ENCODE data around the gene CELA2A.

CELA2A gene

GRCh38 chr1:15444468-15445389 lies 11.8 kb upstream of the CELA2A start:
- H3K23ac ChIP-seq (ENCODE audit: low read length in 2 of 2): no peak overlapping the region
- WGBS: 82% methylated on average over 16 of the region's 17 CpGs
- H3K36me3 ChIP-seq (ENCODE audit: control insufficient read depth in 1 of 2, insufficient read depth in 2 of 2, low read depth in 1 of 2, low read length in 2 of 2): no peaks in the 10 kb centered on the region
- H3K27me3 ChIP-seq (ENCODE audit: control insufficient read depth in 1 of 2, insufficient read depth in 1 of 2, low read length in 2 of 2): peaks cover 21 to 58% of the 10 kb centered on the region in 2 experiments
- peak overlapping the region; percentile 21 for H4K91ac ChIP-seq (ENCODE audit: low read length)
- no peak overlapping the region for H3K27ac ChIP-seq (ENCODE audit: low read length, poor library complexity, severe bottlenecking)
- no peak overlapping the region for H2BK120ac ChIP-seq (ENCODE audit: low read depth, low read length)
- peak overlapping the region; percentile 37 for H4K8ac ChIP-seq (ENCODE audit: low read length)
- no peak overlapping the region for H3K4me3 ChIP-seq (ENCODE audit: insufficient read depth in 1 of 2, low read depth in 1 of 2, low read length in 2 of 2)
- no peak overlapping the region for H3K4ac ChIP-seq (ENCODE audit: low read depth in 1 of 2, low read length in 2 of 2)
- no peak overlapping the region for H2AK5ac ChIP-seq (ENCODE audit: low read length, severe bottlenecking)
- DNase-seq: no peak
- H2BK5ac ChIP-seq (ENCODE audit: low read depth, low read length, poor library complexity, severe bottlenecking): no peak overlapping the region
- H3K9ac ChIP-seq (ENCODE audit: low read length): no peak overlapping the region
- no peak overlapping the region for H2AFZ ChIP-seq (ENCODE audit: low read depth, low read length)
- H3K18ac ChIP-seq (ENCODE audit: low read depth in 1 of 2, low read length in 2 of 2): peak overlapping the region in 1 of 2 experiments; percentile 17
- no peak overlapping the region for H2BK12ac ChIP-seq (ENCODE audit: low read length in 2 of 2)
- no peaks in the 10 kb centered on the region for H3K4me1 ChIP-seq (ENCODE audit: control insufficient read depth, insufficient read depth, low read depth, low read length)
- H3K14ac ChIP-seq (ENCODE audit: low read length in 2 of 2): no peak overlapping the region
- H3K9me3 ChIP-seq (ENCODE audit: control insufficient read depth, low read length): no peaks in the 10 kb centered on the region
- no peak overlapping the region for H2BK15ac ChIP-seq (ENCODE audit: low read depth, poor library complexity, severe bottlenecking)
- no peaks in the 10 kb centered on the region for H3K79me1 ChIP-seq (replicated peaks; ENCODE audit: low read length, poor library complexity, severe bottlenecking)
- no peak overlapping the region for H3K4me2 ChIP-seq (ENCODE audit: low read length, poor library complexity, severe bottlenecking)

DNA sequence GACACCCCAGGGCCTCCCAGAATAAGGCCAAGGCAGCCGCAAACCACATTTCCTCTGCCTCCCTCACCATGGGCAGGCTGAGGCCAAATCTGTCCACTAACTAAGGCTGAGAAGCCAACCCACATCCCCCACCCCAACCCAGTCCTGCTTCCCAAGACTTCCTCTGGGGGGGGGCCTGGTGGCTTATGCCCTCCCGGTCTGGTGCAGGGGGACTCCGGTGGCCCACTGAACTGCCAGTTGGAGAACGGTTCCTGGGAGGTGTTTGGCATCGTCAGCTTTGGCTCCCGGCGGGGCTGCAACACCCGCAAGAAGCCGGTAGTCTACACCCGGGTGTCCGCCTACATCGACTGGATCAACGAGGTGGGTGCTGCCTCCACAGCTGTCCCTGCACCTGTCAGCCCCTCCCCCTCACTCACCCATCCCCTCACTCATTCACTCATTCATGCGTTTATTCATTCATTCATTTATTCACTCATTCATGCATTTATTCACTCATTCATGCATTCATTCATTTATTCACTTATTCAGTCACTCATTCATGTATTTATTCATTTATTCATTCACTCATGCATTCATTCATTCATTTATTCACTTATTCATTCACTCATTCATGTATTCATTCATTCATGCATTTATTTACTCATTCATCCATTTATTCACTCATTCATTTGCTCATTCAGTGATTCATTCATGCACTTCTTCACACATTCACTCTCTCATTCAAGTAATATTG lies 11.0 kb upstream of the CELA2A start:
- no peaks in the 10 kb centered on the region for H3K9me3 ChIP-seq (ENCODE audit: control insufficient read depth, low read length)
- no peak overlapping the region for H3K4ac ChIP-seq (ENCODE audit: low read depth in 1 of 2, low read length in 2 of 2)
- peak overlapping the region; percentile 22 for H4K91ac ChIP-seq (ENCODE audit: low read length)
- no peak overlapping the region for H2BK15ac ChIP-seq (ENCODE audit: low read depth, poor library complexity, severe bottlenecking)
- H3K4me1 ChIP-seq (ENCODE audit: control insufficient read depth, insufficient read depth, low read depth, low read length): no peaks in the 10 kb centered on the region
- H3K4me3 ChIP-seq (ENCODE audit: insufficient read depth in 1 of 2, low read depth in 1 of 2, low read length in 2 of 2): no peak overlapping the region
- DNase-seq: no peak
- H3K27ac ChIP-seq (ENCODE audit: low read length, poor library complexity, severe bottlenecking): no peak overlapping the region
- H3K36me3 ChIP-seq (ENCODE audit: control insufficient read depth in 1 of 2, insufficient read depth in 2 of 2, low read depth in 1 of 2, low read length in 2 of 2): no peaks in the 10 kb centered on the region
- no peaks in the 10 kb centered on the region for H3K79me1 ChIP-seq (replicated peaks; ENCODE audit: low read length, poor library complexity, severe bottlenecking)
- H2BK5ac ChIP-seq (ENCODE audit: low read depth, low read length, poor library complexity, severe bottlenecking): no peak overlapping the region
- H4K8ac ChIP-seq (ENCODE audit: low read length): no peak overlapping the region
- WGBS: 90% methylated on average over 14 of the region's 14 CpGs
- no peak overlapping the region for H3K18ac ChIP-seq (ENCODE audit: low read depth in 1 of 2, low read length in 2 of 2)
- no peak overlapping the region for H2BK12ac ChIP-seq (ENCODE audit: low read length in 2 of 2)
- H3K23ac ChIP-seq (ENCODE audit: low read length in 2 of 2): no peak overlapping the region
- H3K27me3 ChIP-seq (ENCODE audit: control insufficient read depth in 1 of 2, insufficient read depth in 1 of 2, low read length in 2 of 2): peaks cover 21 to 58% of the 10 kb centered on the region in 2 experiments
- no peak overlapping the region for H2AK5ac ChIP-seq (ENCODE audit: low read length, severe bottlenecking)
- no peak overlapping the region for H3K14ac ChIP-seq (ENCODE audit: low read length in 2 of 2)
- no peak overlapping the region for H2AFZ ChIP-seq (ENCODE audit: low read depth, low read length)
- no peak overlapping the region for H3K9ac ChIP-seq (ENCODE audit: low read length)
- H2BK120ac ChIP-seq (ENCODE audit: low read depth, low read length): no peak overlapping the region
- no peak overlapping the region for H3K4me2 ChIP-seq (ENCODE audit: low read length, poor library complexity, severe bottlenecking)

DNA sequence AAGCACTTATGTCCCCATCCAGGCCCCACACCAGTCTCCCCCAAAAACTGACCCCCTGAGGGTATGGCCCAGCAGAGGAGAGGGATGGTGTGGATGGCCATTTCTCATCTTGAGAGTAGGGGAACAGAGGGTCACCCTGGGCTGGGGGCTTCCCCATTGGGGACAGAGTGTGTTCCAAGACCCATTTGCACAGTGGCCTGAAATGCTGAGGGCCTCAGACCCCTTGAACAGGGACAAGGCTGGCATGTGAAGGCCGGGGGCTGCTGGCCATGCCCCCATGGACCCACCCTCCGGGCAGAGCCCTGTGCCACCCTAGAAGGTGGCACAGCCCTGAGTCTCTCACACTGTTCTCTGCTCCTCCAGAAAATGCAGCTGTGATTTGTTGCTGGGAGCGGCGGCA lies 10.3 kb upstream of the CELA2A start:
- H3K14ac ChIP-seq (ENCODE audit: low read length in 2 of 2): no peak overlapping the region
- H3K9ac ChIP-seq (ENCODE audit: low read length): no peak overlapping the region

GRCh38 chr1:15448877-15449462 lies 7.6 kb upstream of the CELA2A start:
- H3K4me1 ChIP-seq (ENCODE audit: control insufficient read depth, insufficient read depth, low read depth, low read length): peaks cover 2% of the 10 kb centered on the region
- H3K4ac ChIP-seq (ENCODE audit: low read depth in 1 of 2, low read length in 2 of 2): no peak overlapping the region
- no peak overlapping the region for H3K27ac ChIP-seq (ENCODE audit: low read length, poor library complexity, severe bottlenecking)
- H2BK5ac ChIP-seq (ENCODE audit: low read depth, low read length, poor library complexity, severe bottlenecking): no peak overlapping the region
- H2AFZ ChIP-seq (ENCODE audit: low read depth, low read length): no peak overlapping the region
- no peaks in the 10 kb centered on the region for H3K36me3 ChIP-seq (ENCODE audit: control insufficient read depth in 1 of 2, insufficient read depth in 2 of 2, low read depth in 1 of 2, low read length in 2 of 2)
- 99% methylated on average over 3 of the region's 3 CpGs for WGBS
- no peak overlapping the region for H4K8ac ChIP-seq (ENCODE audit: low read length)
- no peaks in the 10 kb centered on the region for H3K79me1 ChIP-seq (replicated peaks; ENCODE audit: low read length, poor library complexity, severe bottlenecking)
- peaks cover 19 to 36% of the 10 kb centered on the region in 2 experiments for H3K27me3 ChIP-seq (ENCODE audit: control insufficient read depth in 1 of 2, insufficient read depth in 1 of 2, low read length in 2 of 2)
- no peak overlapping the region for H3K18ac ChIP-seq (ENCODE audit: low read depth in 1 of 2, low read length in 2 of 2)
- no peak overlapping the region for H3K4me3 ChIP-seq (ENCODE audit: insufficient read depth in 1 of 2, low read depth in 1 of 2, low read length in 2 of 2)
- no peak overlapping the region for H2BK12ac ChIP-seq (ENCODE audit: low read length in 2 of 2)
- no peak overlapping the region for H2BK120ac ChIP-seq (ENCODE audit: low read depth, low read length)
- H3K14ac ChIP-seq (ENCODE audit: low read length in 2 of 2): no peak overlapping the region
- no peak overlapping the region for H3K4me2 ChIP-seq (ENCODE audit: low read length, poor library complexity, severe bottlenecking)
- H2AK5ac ChIP-seq (ENCODE audit: low read length, severe bottlenecking): no peak overlapping the region
- DNase-seq: no peak
- no peak overlapping the region for H2BK15ac ChIP-seq (ENCODE audit: low read depth, poor library complexity, severe bottlenecking)
- H4K91ac ChIP-seq (ENCODE audit: low read length): no peak overlapping the region
- H3K9ac ChIP-seq (ENCODE audit: low read length): no peak overlapping the region
- H3K23ac ChIP-seq (ENCODE audit: low read length in 2 of 2): no peak overlapping the region
- H3K9me3 ChIP-seq (ENCODE audit: control insufficient read depth, low read length): no peaks in the 10 kb centered on the region

More for the DNA sequence above, 10.3 kb upstream of the CELA2A start:
- H4K91ac ChIP-seq (ENCODE audit: low read length): no peak overlapping the region
- H2BK15ac ChIP-seq (ENCODE audit: low read depth, poor library complexity, severe bottlenecking): no peak overlapping the region
- no peak overlapping the region for H4K8ac ChIP-seq (ENCODE audit: low read length)
- H3K9me3 ChIP-seq (ENCODE audit: control insufficient read depth, low read length): no peaks in the 10 kb centered on the region
- no peak overlapping the region for H2AK5ac ChIP-seq (ENCODE audit: low read length, severe bottlenecking)
- H3K27ac ChIP-seq (ENCODE audit: low read length, poor library complexity, severe bottlenecking): no peak overlapping the region
- H2AFZ ChIP-seq (ENCODE audit: low read depth, low read length): no peak overlapping the region
- no peak overlapping the region for H2BK12ac ChIP-seq (ENCODE audit: low read length in 2 of 2)
- H3K4me2 ChIP-seq (ENCODE audit: low read length, poor library complexity, severe bottlenecking): no peak overlapping the region
- no peak overlapping the region for H3K4me3 ChIP-seq (ENCODE audit: insufficient read depth in 1 of 2, low read depth in 1 of 2, low read length in 2 of 2)
- WGBS: 64% methylated on average over 4 of the region's 4 CpGs
- no peaks in the 10 kb centered on the region for H3K4me1 ChIP-seq (ENCODE audit: control insufficient read depth, insufficient read depth, low read depth, low read length)
- H3K18ac ChIP-seq (ENCODE audit: low read depth in 1 of 2, low read length in 2 of 2): no peak overlapping the region
- no peaks in the 10 kb centered on the region for H3K79me1 ChIP-seq (replicated peaks; ENCODE audit: low read length, poor library complexity, severe bottlenecking)
- no peak overlapping the region for H3K23ac ChIP-seq (ENCODE audit: low read length in 2 of 2)
- no peak overlapping the region for H2BK5ac ChIP-seq (ENCODE audit: low read depth, low read length, poor library complexity, severe bottlenecking)
- H3K4ac ChIP-seq (ENCODE audit: low read depth in 1 of 2, low read length in 2 of 2): no peak overlapping the region
- peaks cover 21 to 58% of the 10 kb centered on the region in 2 experiments for H3K27me3 ChIP-seq (ENCODE audit: control insufficient read depth in 1 of 2, insufficient read depth in 1 of 2, low read length in 2 of 2)
- DNase-seq: no peak
- H2BK120ac ChIP-seq (ENCODE audit: low read depth, low read length): no peak overlapping the region
- no peaks in the 10 kb centered on the region for H3K36me3 ChIP-seq (ENCODE audit: control insufficient read depth in 1 of 2, insufficient read depth in 2 of 2, low read depth in 1 of 2, low read length in 2 of 2)
